HG03521 (cell line): ENCODE results near the gene FOXJ2.
"Not testable (repeated sequence)": the region's sequence is repeated elsewhere in the genome, so short reads cannot be mapped to it uniquely, and the experiment has no call there.

ENCODE experiments used
- ATAC-seq: cut with Tn5 transposase; IDR thresholded peaks from one replicate; pipeline ENCODE4 v1.9.1; 2021; ENCODE audit warnings: mild to moderate bottlenecking, moderate library complexity; ENCODE audit not compliant: unreplicated experiment

Gene FOXJ2

GRCh38 chr12:8032242-8033152 lies at the start of gene FOXJ2:
TSS of gene FOXJ2 (plus strand) at chr12:8032716. CDS start at chr12:8039833, 7,117 bp downstream.
- peak; percentile 66 for ATAC-seq

DNA sequence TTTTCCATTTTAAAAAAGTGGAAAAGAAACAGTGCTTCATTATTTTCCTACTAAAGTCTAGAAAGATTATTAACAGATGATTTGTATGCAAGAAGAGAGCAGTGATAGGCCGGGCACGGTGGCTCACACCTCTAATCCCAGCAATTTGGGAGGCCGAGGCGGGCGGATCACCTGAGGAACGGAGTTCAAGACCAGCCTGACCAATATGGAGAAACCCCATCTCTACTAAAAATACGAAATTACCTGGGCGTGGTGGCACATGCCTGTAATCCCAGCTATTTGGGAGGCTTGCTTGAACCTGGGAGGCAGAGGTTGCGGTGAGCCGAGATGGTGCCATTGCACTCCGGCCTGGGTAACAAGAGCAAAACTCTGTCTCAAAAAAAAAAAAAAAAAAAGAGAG lies 49.5 kb upstream of the FOXJ2 start:
- ATAC-seq = not testable (repeated sequence)

GRCh38 chr12:7983460-7983859 lies 49.1 kb upstream of the FOXJ2 start:
- ATAC-seq = not testable (repeated sequence)

DNA sequence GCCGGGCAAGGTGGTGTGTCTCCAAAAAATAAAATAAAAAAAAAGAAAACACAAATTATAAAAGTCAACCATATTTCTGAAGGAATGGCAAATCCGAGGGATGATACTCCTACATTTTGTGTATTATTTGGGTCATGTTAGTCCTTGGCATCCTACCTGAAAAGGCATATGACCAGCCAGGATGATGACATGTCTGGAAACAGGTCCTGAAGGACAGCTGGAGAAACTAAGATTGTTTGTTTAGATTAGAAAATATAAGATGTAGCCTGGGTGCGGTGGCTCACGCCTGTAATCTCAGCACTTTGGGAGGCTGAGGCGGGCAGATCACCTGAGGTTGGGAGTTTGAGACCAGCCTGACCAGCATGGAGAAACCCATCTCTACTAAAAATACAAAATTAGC lies 47.6 kb upstream of the FOXJ2 start:
- ATAC-seq = no peak

GRCh38 chr12:7985802-7986418 lies 46.6 kb upstream of the FOXJ2 start:
- no peak for ATAC-seq

DNA sequence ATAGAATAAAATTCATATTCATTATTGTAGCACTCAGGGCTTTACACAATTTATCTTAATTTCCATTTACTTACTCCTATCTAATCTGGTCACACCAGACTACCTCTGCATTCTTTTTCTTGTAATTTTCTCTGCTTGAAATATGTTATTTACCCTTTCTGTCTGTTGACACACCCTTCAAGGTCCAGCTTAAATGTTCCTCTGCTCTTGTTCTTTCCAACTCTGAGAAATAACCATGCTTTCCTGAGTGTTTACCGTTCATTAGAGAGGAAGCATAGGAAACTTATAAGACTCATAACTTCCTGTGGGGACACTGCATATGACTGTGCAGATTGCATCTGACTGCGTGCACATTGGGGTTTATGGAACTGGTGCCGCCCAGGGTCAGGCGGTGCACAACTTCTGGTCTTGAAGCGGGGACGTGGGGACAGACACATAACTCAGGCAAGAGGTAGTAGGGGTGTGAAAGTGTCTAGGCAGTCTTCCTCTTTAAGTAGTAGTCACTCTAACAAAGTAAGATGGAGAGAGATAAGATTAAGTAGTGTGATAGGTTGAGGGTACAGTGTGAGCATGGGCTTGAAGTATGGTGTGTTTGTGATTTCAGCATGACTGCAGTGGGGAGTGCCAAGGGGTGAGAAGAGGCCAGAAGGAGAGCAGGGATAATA lies 42.6 kb upstream of the FOXJ2 start:
- no peak for ATAC-seq

DNA sequence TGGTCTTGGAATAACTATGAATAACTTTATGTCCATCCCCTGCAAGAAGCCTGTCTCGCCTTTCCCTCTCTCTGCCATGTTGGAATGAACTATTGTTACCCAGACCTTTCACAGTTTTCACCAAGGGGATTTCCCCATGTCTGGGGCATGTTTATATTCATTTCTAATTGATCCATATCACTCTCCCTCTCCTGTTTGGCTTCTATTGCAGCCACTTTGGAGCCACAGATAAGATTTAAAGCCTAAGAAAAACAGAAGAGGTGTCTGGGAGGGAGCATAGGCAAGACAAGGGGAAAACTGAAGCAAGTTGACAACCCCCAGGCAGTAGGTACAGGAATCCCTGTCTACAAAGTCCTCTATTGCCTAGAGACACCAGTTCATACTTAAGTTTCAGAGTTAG lies 41.0 kb upstream of the FOXJ2 start:
- ATAC-seq = no peak

DNA sequence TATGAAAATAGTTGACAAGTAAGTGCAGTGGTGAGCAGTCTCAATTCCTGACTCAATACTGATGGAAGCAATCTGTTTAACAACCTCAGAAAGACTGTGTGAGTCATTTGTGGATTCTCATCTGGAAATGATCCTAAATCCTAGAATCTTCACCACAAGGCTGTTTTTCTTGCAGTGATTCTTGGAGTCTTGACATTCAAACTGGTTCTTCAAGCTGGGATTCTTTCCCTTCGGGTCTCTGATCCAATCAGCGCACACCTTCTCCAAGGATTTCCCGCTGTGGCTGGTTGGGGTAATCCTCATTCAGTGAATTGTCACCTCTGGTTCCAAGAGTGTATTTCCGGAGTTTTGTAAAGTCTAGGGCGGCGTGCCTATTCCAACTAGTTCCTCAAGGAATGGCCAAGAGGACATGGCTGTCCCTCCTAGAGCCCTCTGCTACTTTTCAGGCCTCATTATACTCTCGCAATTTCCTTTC lies 37.7 kb upstream of the FOXJ2 start:
- no peak for ATAC-seq

DNA sequence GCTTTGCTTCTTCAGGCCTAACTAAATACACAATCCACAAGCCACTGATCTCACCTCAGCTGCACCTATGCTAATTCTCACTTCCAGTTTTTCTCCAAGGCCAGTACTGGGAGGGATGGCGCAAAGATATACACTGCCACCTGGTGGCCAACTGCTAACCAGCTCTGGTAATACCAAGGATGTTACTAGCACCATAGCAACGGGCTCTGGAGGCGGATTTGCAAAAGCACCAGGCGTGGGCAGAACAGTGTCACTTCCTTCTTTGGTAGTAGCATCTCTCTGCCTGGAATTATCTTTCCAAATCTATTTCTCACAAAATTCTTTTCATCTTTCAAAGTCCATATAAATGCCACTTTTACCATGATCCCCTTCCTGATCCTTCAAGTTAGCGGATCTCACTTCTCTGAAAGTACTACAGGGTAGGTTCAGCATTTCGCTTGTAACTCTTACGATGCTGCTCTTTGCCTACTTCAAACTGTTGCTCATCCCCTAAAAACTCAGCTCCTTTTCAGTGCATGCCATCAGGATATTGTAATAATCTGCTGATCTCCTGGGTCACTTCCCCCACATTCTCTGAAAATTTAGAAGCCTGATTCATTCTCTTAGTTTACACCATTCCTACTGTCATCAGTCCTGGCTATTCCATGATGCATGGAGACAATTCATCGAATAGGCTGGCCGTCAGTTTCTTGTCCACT lies 37.1 kb upstream of the FOXJ2 start:
- peak; percentile 98 for ATAC-seq

GRCh38 chr12:8000827-8001226 lies 31.7 kb upstream of the FOXJ2 start:
- not testable (repeated sequence) for ATAC-seq

- ATAC-seq = not testable (repeated sequence)
Observed at GRCh38 chr12:8001496-8001895, 31.0 kb upstream of the FOXJ2 start.

- ATAC-seq = not testable (repeated sequence)
Observed at GRCh38 chr12:8004897-8005296, 27.6 kb upstream of the FOXJ2 start.

- no peak for ATAC-seq
Observed at GRCh38 chr12:8011331-8011730, 21.2 kb upstream of the FOXJ2 start.

DNA sequence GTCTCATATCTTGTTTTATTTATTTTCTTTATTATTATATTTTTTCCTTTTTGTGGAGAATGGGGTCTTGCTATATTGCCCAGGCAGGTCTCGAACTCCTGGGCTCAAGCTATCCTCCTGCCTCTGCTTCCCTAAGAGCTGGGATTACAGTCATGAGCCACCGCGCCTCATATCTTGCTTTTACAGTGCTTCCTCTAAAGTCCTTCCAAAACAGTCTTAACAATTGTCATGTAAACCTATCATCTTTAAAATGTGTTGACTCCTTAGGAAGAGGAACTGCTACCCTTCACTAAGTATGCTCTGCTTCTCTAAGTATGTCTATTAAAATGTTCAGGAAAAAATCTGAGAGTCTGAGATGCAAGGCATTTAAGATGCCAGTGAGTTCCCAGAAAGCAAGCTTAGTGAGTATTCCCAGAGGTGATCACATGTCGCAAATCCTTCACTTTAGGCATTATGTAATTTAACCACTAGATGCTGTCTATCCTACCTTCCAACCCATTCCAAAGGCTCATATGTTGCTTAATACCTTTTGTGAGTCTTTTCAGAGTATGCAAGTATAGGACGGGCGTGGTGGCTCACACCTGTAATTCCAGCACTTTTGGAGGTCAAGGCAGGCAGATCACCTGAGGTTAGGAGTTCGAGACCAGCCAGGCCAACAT lies 19.7 kb upstream of the FOXJ2 start:
- ATAC-seq = no peak

DNA sequence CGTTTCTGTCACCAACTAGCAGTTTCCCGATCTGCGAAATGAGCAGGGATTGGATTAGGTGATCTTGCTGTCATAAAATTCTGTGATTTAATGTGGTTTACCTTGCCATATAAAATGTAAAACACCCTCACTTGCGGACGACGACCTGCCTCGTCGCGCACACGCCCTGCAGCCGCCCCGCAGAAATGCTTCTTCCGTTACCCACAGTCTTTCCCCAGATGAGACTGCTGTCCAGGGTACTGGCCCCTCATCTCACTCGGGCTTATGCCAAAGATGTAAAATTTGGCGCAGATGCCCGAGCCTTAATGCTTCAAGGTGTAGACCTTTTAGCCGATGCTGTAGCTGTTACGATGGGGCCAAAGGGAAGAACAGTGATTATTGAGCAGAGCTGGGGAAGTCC lies 17.7 kb upstream of the FOXJ2 start:
- no peak for ATAC-seq

DNA sequence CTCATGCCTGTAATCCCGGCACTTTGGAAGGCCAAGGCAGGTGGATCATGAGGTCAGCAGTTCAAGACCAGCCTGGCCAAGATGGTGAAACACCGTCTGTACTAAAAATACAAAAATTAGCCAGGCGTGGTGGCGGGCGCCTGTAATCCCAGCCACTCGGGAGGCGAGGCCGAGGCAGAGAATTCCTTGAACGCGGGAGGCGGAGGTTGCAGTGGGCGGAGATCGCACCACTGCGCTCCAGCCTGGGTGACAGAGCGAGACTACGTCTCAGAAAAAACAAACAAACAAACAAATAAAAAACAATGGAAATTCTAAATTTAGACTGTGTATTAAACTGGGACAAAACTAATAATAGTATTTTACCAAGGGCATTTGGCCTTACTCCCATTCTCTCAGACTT lies 14.3 kb upstream of the FOXJ2 start:
- not testable (repeated sequence) for ATAC-seq

DNA sequence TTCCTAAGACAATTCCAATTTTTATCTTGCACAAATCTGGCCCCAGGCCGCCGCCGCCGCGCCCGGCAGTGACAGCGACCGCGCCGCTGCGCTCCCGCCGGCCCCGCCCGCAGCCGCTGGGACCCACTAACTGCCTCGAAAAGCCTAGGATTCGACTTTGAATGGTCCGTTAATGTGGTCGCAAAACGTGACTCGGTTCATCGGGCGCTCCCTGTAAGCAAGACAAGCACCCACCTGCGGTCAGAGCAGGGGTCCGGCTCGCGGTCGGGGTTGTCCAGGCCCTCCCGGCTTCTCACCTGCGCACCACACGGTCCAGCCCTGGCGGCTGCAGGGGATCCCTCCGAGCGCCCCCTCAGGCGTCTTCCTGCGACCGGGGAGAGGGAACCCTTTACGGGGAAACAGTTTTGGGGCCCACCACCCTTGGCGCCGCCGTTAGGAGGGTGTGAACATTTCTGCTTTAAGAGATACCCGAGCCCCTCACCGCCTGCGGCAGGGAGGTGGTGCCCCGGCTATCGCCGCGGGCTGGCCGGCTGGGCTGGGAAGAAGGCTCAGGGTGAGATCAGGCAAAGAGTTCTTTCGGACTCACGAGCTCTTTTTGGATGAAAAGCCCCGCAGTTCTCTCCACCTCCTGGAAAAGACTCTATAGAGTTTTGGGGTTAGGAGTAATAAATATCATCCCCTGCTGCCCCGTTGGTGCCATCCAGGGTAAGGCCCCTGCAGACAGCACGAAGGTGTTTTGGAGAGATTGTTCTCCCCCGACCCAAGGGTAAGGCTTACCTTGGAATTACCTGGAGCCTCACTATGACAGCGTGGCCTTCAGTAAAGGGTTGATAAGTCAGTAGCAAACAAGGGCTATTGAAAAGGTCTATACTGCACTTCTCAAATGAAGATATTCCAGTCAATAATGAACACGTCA lies 13.6 kb upstream of the FOXJ2 start:
- no peak for ATAC-seq

GRCh38 chr12:8026291-8026900 lies 6.1 kb upstream of the FOXJ2 start:
- peak; percentile 99 for ATAC-seq

GRCh38 chr12:8027856-8028255 lies 4.7 kb upstream of the FOXJ2 start:
- no peak for ATAC-seq
